Activated naive CD4-positive, alpha-beta T cell treated with anti-CD3 and anti-CD28 coated beads, Interleukin-2, amount 50 U/mL, for 72 hours (primary cell): Measurements from ENCODE around the gene ETV3L. TPM values are rescaled to one million over a fixed set of nuclear protein-coding genes. Genes with fewer than 3 reads are reported as not detected.
"Not testable (repeated sequence)": the region's sequence is repeated elsewhere in the genome, so short reads cannot be mapped to it uniquely, and the experiment has no call there.

Experiments used
- ATAC-seq, 2 donors: fragments of 150-1000 bp; cut with Tn5 transposase; 2 replicates each; pipeline ENCODE4 v1.10.0; 2021; ENCODE audit warnings: mild to moderate bottlenecking in 2 of 2, moderate library complexity in 2 of 2
- DNase-seq, 2 donors: peaks; one replicate each; pipeline ENCODE4 v3.0.0; 2021 to 2022; ENCODE audit warnings: low spot score in 2 of 2
- H3K27ac Mint-ChIP-seq, 2 donors: one replicate each; pipeline ENCODE4 v1.8.0; 2022; ENCODE audit warnings: mild to moderate bottlenecking in 2 of 2, mixed read lengths in 2 of 2
- H3K36me3 Mint-ChIP-seq, 2 donors: one replicate each; pipeline ENCODE4 v1.8.0; 2022; ENCODE audit warnings: mixed read lengths in 2 of 2
- H3K9me3 Mint-ChIP-seq, 2 donors: one replicate each; pipeline ENCODE4 v1.8.0; 2022; ENCODE audit warnings: mixed read lengths in 2 of 2
- total RNA-seq, 2 donors: library from RNA; stranded (reverse); gene quantifications; one replicate each; pipeline ENCODE4 v1.2.3, GENCODE V29; 2022

The ETV3L gene
- total RNA-seq, 2 donors from 2014 or later = not detected

- no peak for DNase-seq
- H3K27ac Mint-ChIP-seq = no peak overlapping the region
- H3K9me3 Mint-ChIP-seq = no peaks in the 10 kb centered on the region
- ATAC-seq = no peak
- no peaks in the 10 kb centered on the region for H3K36me3 Mint-ChIP-seq
Observed at GRCh38 chr1:157069601-157070000, 30.0 kb downstream of the ETV3L start.

GRCh38 chr1:157059241-157059640, 40.4 kb downstream of the ETV3L start:
- DNase-seq, ATAC-seq, H3K27ac Mint-ChIP-seq: not testable (repeated sequence)

GRCh38 chr1:157056269-157056668, 43.3 kb downstream of the ETV3L start:
- DNase-seq (no peak), ATAC-seq (no peak)
- peaks cover 5 to 6% of the 10 kb centered on the region in 2 donors for H3K36me3 Mint-ChIP-seq
- peaks cover 4 to 6% of the 10 kb centered on the region in 2 donors for H3K9me3 Mint-ChIP-seq
- no peak overlapping the region for H3K27ac Mint-ChIP-seq

More at GRCh38 chr1:157059241-157059640, 40.4 kb downstream of the ETV3L start:
- not testable (repeated sequence) for H3K36me3 Mint-ChIP-seq, H3K9me3 Mint-ChIP-seq

- ATAC-seq = peak in 1 of 2 donors; percentile 51
- not testable (repeated sequence) for DNase-seq, H3K36me3 Mint-ChIP-seq, H3K27ac Mint-ChIP-seq, H3K9me3 Mint-ChIP-seq
Observed at GRCh38 chr1:157055729-157056128, 43.9 kb downstream of the ETV3L start.

GRCh38 chr1:157050836-157051235, 48.8 kb downstream of the ETV3L start:
- Mint-ChIP-seq H3K9me3 (no peaks in the 10 kb centered on the region), H3K36me3 (peaks cover 0 to 6% of the 10 kb centered on the region in 2 donors), H3K27ac (no peak overlapping the region)
- no peak for ATAC-seq
- DNase-seq = no peak

GRCh38 chr1:157047062-157047410, 52.6 kb downstream of the ETV3L start:
- Mint-ChIP-seq H3K27ac (no peak overlapping the region), H3K36me3 (peaks cover 0 to 6% of the 10 kb centered on the region in 2 donors), H3K9me3 (no peaks in the 10 kb centered on the region)
- DNase-seq (no peak), ATAC-seq (peak in 1 of 2 donors; percentile 13)

- H3K36me3 Mint-ChIP-seq = peaks cover 0 to 6% of the 10 kb centered on the region in 2 donors
- H3K27ac Mint-ChIP-seq = peak within 1 kb of the TSS; percentile 32 to 86
- DNase-seq (peak; percentile 35 to 61), ATAC-seq (peak; percentile 73 to 74)
- H3K9me3 Mint-ChIP-seq = no peaks in the 10 kb centered on the region
Observed at GRCh38 chr1:157045250-157046218, 54.1 kb downstream of the ETV3L start, which contains the start of gene ARHGEF11. Gene ARHGEF11, minus strand, starts transcription at chr1:157045742. Its CDS starts 1,412 bp downstream, at chr1:157044330.

GRCh38 chr1:157044326-157044725, 55.3 kb downstream of the ETV3L start:
- peaks cover 0 to 6% of the 10 kb centered on the region in 2 donors for H3K36me3 Mint-ChIP-seq
- H3K9me3 Mint-ChIP-seq = no peaks in the 10 kb centered on the region
- ATAC-seq = no peak
- no peak for DNase-seq
- no peak overlapping the region for H3K27ac Mint-ChIP-seq

GRCh38 chr1:157043685-157044084, 55.9 kb downstream of the ETV3L start:
- Mint-ChIP-seq H3K36me3 (peaks cover 0 to 6% of the 10 kb centered on the region in 2 donors), H3K9me3 (no peaks in the 10 kb centered on the region), H3K27ac (no peak overlapping the region)
- ATAC-seq (no peak), DNase-seq (no peak)

- DNase-seq (no peak), ATAC-seq (no peak)
- H3K9me3 Mint-ChIP-seq = no peaks in the 10 kb centered on the region
- no peak overlapping the region for H3K27ac Mint-ChIP-seq
- H3K36me3 Mint-ChIP-seq = peaks cover 0 to 6% of the 10 kb centered on the region in 2 donors
Observed at GRCh38 chr1:157042846-157043245, 56.8 kb downstream of the ETV3L start.

Other genes starting within 250 kb of the ETV3L start
- gene INSRR, start 240.7 kb downstream of the ETV3L start, total RNA-seq = under 1 TPM; 0.07 to 0.29 TPM
- gene NTRK1, start 238.9 kb downstream of the ETV3L start, total RNA-seq = 1 to 10 TPM; 5.3 to 7.2 TPM
- under 1 TPM; 0.09 to 0.53 TPM for gene PEAR1, start 206.1 kb downstream of the ETV3L start, total RNA-seq
- gene LRRC71, start 179.2 kb downstream of the ETV3L start, total RNA-seq = not detected
- 1 to 10 TPM; 3.5 to 5.8 TPM for gene ARHGEF11, start 54.1 kb downstream of the ETV3L start, total RNA-seq
- 10 to 100 TPM; 27.0 to 49.3 TPM for gene ETV3, start 38.6 kb upstream of the ETV3L start, total RNA-seq